Measurements from ENCODE around the gene DSG1.

DNA sequence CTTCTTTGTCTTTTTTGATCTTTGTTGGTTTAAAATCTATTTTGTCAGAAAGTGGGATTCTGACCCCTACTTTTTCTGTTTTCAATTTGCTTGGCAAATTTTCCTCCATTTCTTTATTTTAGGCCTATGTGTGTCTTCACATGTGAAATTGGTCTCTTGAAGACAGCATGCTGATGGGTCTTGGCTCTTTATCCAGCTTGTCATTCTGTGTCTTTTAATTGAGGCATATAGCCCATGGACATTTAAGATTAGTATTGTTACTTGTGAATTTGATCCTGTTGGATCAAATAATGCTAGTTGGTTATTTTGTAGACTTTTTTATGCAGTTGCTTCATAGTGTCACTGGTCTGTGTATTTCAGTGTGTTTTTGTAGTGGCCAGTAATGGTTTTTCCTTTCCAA is 26.3 kb upstream of the DSG1 start:
- TF ChIP-seq, protein P1, sequence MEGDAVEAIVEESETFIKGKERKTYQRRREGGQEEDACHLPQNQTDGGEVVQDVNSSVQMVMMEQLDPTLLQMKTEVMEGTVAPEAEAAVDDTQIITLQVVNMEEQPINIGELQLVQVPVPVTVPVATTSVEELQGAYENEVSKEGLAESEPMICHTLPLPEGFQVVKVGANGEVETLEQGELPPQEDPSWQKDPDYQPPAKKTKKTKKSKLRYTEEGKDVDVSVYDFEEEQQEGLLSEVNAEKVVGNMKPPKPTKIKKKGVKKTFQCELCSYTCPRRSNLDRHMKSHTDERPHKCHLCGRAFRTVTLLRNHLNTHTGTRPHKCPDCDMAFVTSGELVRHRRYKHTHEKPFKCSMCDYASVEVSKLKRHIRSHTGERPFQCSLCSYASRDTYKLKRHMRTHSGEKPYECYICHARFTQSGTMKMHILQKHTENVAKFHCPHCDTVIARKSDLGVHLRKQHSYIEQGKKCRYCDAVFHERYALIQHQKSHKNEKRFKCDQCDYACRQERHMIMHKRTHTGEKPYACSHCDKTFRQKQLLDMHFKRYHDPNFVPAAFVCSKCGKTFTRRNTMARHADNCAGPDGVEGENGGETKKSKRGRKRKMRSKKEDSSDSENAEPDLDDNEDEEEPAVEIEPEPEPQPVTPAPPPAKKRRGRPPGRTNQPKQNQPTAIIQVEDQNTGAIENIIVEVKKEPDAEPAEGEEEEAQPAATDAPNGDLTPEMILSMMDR (conservative IDR thresholded peaks at IDR 0.05; ENCODE audit: low read length), result no peak
- TF ChIP-seq EZH2phosphoT487 (IDR thresholded peaks at IDR 0.05; ENCODE audit: borderline replicate concordance, low read depth, low read length), result no peak

Data from OCI-LY7 (cell line).